Esophagus muscularis mucosa (tissue), 4 donors: ENCODE measurements around the gene MLF2. TPM values are rescaled to one million over a fixed set of nuclear protein-coding genes. Genes with fewer than 3 reads are reported as not detected.
"Not testable (repeated sequence)": the region's sequence is repeated elsewhere in the genome, so short reads cannot be mapped to it uniquely, and the experiment has no call there.

Source experiments
- DNase-seq: peaks from one replicate; pipeline ENCODE4 v3.0.0-alpha.2; 2017; ENCODE audit errors: extremely low spot score
- H3K27ac ChIP-seq, 4 donors: fragments of 200-600 bp; sonication (generic); replicated peaks in 1 of 4; 1 replicate in 3 of 4; 2 replicates in 1 of 4; pipeline ENCODE4 v1.5.1; 2016 to 2019; ENCODE audit warnings: mild to moderate bottlenecking in 1 of 4
- H3K27me3 ChIP-seq, 4 donors: fragments of 200-600 bp; sonication (generic); one replicate each; pipeline versions ENCODE4 v1.5.1 to v1.6.0; 2016 to 2019
- H3K36me3 ChIP-seq, 4 donors: fragments of 200-600 bp; sonication (generic); one replicate each; pipeline ENCODE4 v1.5.1; 2016 to 2019
- H3K4me1 ChIP-seq, 4 donors: fragments of 200-600 bp; sonication (generic); one replicate each; pipeline ENCODE4 v1.5.1; 2016 to 2019
- H3K4me3 ChIP-seq, 4 donors: fragments of 200-600 bp; sonication (generic); 1 replicate in 2 of 4; 2 replicates in 2 of 4; pipeline ENCODE4 v1.5.1; 2016 to 2019; ENCODE audit warnings: mild to moderate bottlenecking in 4 of 4, moderate library complexity in 1 of 4
- H3K9me3 ChIP-seq, 4 donors: fragments of 200-600 bp; sonication (generic); 1 replicate in 3 of 4; 2 replicates in 1 of 4; pipeline ENCODE4 v1.5.1; 2016 to 2019
- EP300 ChIP-seq: sonication (generic); formaldehyde crosslinking; IDR thresholded peaks from one replicate; pipeline ENCODE4 v1.6.1; 2017; ENCODE audit warnings: antibody characterized with exemption
- POLR2A ChIP-seq: fragments of 450-650 bp; IDR thresholded peaks from one replicate; pipeline ENCODE4 v1.6.1; 2017; ENCODE audit warnings: antibody characterized with exemption, moderate library complexity, mild to moderate bottlenecking, low read depth
- POLR2AphosphoS5 ChIP-seq, 2 donors: sonication (generic); formaldehyde crosslinking; IDR thresholded peaks; one replicate each; pipeline ENCODE4 v1.6.1; 2017; ENCODE audit warnings: antibody characterized with exemption in 2 of 2
- WGBS: methylation state at CpG from one replicate; pipeline ENCODE4 v1.1.5; 2018; 5-methylcytosine and 5-hydroxymethylcytosine counted together
- intact Hi-C: fragments of 100-400 bp; cut with DNase I; formaldehyde crosslinking; loops from one replicate; pipeline ENCODE4 v1.15.1; 2023
- total RNA-seq, 4 donors: library from RNA; depleted of rRNA; stranded (reverse); fragments of >200 nt; gene quantifications; one replicate each; pipeline versions ENCODE4 v1.1.0 to v1.2.1, GENCODE V29; 2016
- TF ChIP-seq, protein P1 (sequence below), 3 experiments: fragments of 200-600 bp in 2 of 3; fragments of 450-650 bp in 1 of 3; sonication (generic) in 2 of 3; IDR thresholded peaks; one replicate each; pipeline ENCODE4 v1.5.1; 2017 to 2019; ENCODE audit warnings: antibody characterized with exemption in 3 of 3, mild to moderate bottlenecking in 2 of 3, moderate library complexity in 1 of 3

Gene MLF2
- total RNA-seq, 4 donors from 2014 or later = 169 to 247 (median 214) TPM

DNA sequence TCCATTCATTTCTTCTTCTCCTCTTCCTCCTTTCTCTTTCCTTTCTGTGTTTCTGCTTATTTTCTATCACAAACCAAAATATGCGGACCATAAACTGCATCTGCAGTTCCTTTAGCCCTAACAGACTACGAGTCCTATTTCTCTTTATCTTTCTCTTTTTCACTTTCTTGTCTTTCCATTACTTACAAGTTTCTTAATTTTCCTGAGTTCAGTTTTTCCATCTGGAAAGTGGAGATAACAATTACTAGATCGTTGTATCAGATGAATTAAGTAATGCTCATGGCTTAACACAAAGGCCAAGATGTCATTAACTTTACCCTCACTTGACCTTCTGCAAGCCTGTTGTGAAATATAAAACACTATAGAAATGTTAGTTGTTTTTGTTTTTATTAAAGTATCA lies 30.1 kb downstream of the MLF2 start:
- H3K27ac ChIP-seq = no peak overlapping the region
- 83% methylated on average over 3 of the region's 3 CpGs for WGBS
- H3K36me3 ChIP-seq = peaks cover 0 to 24% (median 6%) of the 10 kb centered on the region in 4 donors
- TF ChIP-seq, protein P1, sequence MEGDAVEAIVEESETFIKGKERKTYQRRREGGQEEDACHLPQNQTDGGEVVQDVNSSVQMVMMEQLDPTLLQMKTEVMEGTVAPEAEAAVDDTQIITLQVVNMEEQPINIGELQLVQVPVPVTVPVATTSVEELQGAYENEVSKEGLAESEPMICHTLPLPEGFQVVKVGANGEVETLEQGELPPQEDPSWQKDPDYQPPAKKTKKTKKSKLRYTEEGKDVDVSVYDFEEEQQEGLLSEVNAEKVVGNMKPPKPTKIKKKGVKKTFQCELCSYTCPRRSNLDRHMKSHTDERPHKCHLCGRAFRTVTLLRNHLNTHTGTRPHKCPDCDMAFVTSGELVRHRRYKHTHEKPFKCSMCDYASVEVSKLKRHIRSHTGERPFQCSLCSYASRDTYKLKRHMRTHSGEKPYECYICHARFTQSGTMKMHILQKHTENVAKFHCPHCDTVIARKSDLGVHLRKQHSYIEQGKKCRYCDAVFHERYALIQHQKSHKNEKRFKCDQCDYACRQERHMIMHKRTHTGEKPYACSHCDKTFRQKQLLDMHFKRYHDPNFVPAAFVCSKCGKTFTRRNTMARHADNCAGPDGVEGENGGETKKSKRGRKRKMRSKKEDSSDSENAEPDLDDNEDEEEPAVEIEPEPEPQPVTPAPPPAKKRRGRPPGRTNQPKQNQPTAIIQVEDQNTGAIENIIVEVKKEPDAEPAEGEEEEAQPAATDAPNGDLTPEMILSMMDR (IDR thresholded peaks at IDR 0.05) = no peak
- no peak for TF ChIP-seq POLR2A
- no peak overlapping the region for H3K4me3 ChIP-seq
- H3K4me1 ChIP-seq = peaks cover 7 to 22% (median 15%) of the 10 kb centered on the region in 4 donors
- peaks cover 0 to 7% (median 0%) of the 10 kb centered on the region in 4 donors for H3K27me3 ChIP-seq
- intact Hi-C loops = loop anchor here (5.0 kb wide), 1 partner anchor 61 kb away; the partner anchor contains the start of gene ING4
- DNase-seq = no peak
- no peaks in the 10 kb centered on the region for H3K9me3 ChIP-seq

DNA sequence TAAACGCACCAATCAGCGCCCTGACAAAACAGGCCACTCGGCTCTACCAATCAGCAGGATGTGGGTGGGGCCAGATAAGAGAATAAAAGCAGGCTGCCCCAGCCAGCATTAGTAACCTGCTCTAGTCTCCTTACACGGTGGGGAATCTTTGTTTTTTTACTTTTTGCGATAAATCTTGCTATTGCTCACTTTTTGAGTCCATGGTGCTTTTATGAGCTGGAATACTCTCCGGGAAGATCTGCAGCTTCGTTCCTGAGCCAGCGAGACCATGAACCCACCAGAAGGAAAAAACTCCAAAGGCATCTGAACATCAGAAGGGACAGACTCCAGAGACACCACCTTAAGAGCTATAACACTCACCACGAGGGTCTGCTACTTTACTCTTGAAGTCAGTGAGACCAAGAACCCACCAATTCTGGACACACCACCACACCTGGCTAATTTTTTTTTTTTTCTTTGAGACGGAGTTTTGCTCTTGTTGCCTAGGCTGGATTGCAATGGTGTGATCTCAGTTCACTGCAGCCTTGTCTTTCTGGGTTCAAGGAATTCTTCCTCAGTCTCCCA lies 36.0 kb downstream of the MLF2 start:
- WGBS = 90% methylated on average over 9 of the region's 10 CpGs
- no peak for DNase-seq
- Histone ChIP-seq H3K4me3 (no peak overlapping the region), H3K27me3 (peaks cover 0 to 44% (median 0%) of the 10 kb centered on the region in 4 donors), H3K4me1 (no peaks in the 10 kb centered on the region), H3K9me3 (no peaks in the 10 kb centered on the region), H3K27ac (no peak overlapping the region), H3K36me3 (no peaks in the 10 kb centered on the region)
- intact Hi-C loops = no loop called here
- TF ChIP-seq POLR2AphosphoS5 (IDR thresholded peaks at IDR 0.05) (no peak), POLR2A (no peak), EP300 (no peak)
- TF ChIP-seq, protein P1 (IDR thresholded peaks at IDR 0.05) = no peak

DNA sequence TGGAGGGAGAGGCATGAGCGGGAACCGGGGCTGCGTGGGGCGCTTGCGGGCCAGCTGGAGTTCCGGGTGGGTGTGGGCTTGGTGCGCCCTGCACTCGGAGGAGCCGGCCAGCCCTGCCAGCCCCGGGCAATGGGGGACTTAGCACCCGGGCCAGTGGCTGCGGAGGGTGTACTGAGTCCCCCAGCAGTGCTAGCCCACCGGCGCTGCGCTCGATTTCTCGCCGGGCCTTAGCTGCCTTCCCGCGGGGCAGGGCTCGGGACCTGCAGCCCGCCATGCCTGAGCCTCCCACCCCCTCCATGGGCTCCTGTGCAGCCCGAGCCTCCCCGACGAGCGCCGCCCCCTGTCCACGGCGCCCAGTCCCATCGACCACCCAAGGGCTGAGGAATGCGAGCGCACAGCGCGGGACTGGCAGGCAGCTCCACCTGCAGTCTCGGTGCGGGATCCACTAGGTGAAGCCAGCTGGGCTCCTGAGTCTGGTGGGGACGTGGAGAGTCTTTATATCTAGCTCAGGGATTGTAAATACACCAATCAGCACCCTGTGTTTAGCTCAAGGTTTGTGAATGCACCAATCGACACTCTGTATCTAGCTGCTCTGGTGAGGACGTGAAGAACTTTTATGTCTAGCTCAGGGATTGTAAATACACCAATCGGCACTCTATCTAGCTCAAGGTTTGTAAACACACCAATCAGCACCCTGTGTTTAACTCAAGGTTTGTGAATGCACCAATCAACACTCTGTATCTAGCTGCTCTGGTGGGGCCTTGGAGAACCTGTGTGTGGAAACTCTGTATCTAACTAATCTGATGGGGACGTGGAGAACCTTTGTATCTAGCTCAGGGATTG lies 36.7 kb downstream of the MLF2 start:
- 90% methylated on average over 9 of the region's 41 CpGs for WGBS
- intact Hi-C loops, H3K27ac ChIP-seq, H3K36me3 ChIP-seq, H3K4me1 ChIP-seq, H3K9me3 ChIP-seq, DNase-seq, H3K4me3 ChIP-seq: not testable (repeated sequence)
- peaks cover 0 to 46% (median 0%) of the 10 kb centered on the region in 4 donors for H3K27me3 ChIP-seq

DNA sequence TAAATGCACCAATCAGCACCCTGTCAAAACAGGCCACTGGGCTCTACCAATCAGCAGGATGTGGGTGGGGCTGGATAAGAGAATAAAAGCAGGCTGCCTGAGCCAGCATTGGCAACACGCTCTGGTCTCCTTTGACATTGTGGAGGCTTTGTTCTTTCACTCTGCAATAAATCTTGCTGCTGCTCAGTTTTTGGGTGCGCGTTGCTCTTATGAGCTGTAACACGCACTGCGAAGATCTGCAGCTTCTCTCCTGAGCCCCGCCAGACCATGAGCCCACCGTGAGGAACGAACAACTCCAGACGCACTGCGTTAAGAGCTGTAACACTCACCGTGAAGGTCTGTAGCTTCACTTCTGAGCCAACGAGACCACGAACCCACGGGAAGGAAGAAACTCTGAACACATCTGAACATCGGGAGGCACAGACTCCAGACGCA lies 44.0 kb downstream of the MLF2 start:
- peaks cover 0 to 79% (median 5%) of the 10 kb centered on the region in 4 donors for H3K27me3 ChIP-seq
- intact Hi-C loops = no loop called here
- DNase-seq = no peak
- H3K9me3 ChIP-seq = no peaks in the 10 kb centered on the region
- TF ChIP-seq POLR2AphosphoS5 (IDR thresholded peaks at IDR 0.05) (no peak), POLR2A (no peak), EP300 (no peak)
- TF ChIP-seq, protein P1 (IDR thresholded peaks at IDR 0.05) = no peak
- no peaks in the 10 kb centered on the region for H3K36me3 ChIP-seq
- no peaks in the 10 kb centered on the region for H3K4me1 ChIP-seq
- H3K4me3 ChIP-seq = no peak overlapping the region
- 87% methylated on average over 15 of the region's 16 CpGs for WGBS
- no peak overlapping the region for H3K27ac ChIP-seq

DNA sequence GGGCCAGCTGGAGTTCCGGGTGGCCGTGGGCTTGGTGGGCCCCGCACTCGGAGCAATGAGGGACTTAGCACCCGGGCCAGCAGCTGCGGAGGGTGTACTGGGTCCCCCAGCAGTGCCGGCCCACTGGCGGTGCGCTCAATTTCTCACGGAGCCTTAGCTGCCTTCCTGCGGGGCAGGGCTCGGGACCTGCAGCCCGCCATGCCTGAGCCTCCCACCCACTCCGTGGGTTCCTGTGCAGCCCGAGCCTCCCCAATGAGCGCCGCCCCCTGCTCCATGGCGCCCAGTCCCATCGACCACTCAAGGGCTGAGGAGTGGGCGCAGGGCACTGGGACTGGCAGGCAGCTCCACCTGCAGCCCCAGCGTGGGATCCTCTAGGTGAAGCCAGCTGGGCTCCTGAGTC lies 44.6 kb downstream of the MLF2 start:
- DNase-seq, intact Hi-C loops, H3K27ac ChIP-seq, H3K4me1 ChIP-seq, H3K36me3 ChIP-seq, H3K9me3 ChIP-seq, H3K4me3 ChIP-seq: not testable (repeated sequence)
- peaks cover 0 to 80% (median 8%) of the 10 kb centered on the region in 4 donors for H3K27me3 ChIP-seq
- 82% methylated on average over 14 of the region's 21 CpGs for WGBS
